ENCODE measurements around the gene C16orf95. TPM values are rescaled to one million over a fixed set of nuclear protein-coding genes. Genes with fewer than 3 reads are reported as not detected.

Gene C16orf95
- total and polyA plus RNA-seq, 2 of the 4 experiments (the other 2 are of a cell fraction), result 2.0 to 4.7 TPM

DNA sequence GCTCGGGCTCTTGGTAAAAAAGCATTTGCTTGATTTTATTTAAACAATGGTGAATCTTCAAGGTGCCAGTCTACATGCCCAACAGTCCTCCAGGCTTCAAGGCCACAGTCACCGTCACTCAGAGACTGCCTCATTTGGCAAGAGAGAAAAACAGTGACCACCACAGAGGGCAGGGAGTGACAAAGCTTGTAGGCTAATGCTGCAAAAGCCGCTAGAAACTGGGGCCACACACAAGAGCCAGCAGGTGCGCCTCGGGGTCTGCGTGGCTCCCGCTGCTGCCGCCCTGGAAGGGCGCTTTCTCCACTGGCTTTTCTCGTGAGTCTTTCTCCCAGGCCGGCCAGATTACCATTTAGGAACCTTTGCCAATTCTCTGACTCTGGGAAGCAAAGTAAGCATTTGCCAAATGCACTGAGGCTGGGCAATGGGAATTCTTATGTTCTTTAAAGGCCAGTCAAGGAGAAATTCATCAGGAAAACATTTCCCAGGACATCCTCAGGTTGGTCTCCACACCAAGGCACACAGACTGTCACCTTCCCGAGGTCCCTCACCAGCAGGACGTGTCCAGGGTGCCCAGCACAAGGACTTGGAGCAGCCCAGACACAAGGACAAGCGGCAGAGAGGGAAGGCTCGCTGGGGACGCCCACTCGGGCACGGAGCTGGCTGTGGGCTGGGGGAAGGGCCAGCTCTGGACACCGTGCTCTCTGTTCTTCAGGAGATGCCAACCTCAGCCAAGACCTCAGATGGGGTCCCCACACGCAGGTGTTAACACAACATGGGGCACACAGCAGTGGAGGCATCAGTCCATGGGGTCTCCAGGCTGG is 12.5 kb upstream of the C16orf95 start:
- TF ChIP-seq CHD1 (IDR thresholded peaks at IDR 0.05; ENCODE audit: low read depth, low read length), result no peak
- TF ChIP-seq MXI1 (IDR thresholded peaks at IDR 0.05; ENCODE audit: borderline replicate concordance, low read depth, low read length), result no peak
- no peak for TF ChIP-seq POLR2A (IDR thresholded peaks at IDR 0.05; ENCODE audit: low read depth, low read length)
- TF ChIP-seq SMC3 (IDR thresholded peaks at IDR 0.05; ENCODE audit: low read depth, low read length), result no peak
- TF ChIP-seq MAFK (IDR thresholded peaks at IDR 0.05; ENCODE audit: low read depth, low read length), result no peak
- TF ChIP-seq MAZ (IDR thresholded peaks at IDR 0.05; ENCODE audit: borderline replicate concordance, low read depth, low read length), result no peak
- ChIA-PET POLR2A (ENCODE audit: unreplicated experiment) (no interaction called here), CTCF (no interaction called here)
- Histone ChIP-seq H3K9ac (ENCODE audit: low read depth, low read length) (no peak overlapping the region), H3K4ac (ENCODE audit: low read depth, low read length) (no peak overlapping the region), H3K4me3 (ENCODE audit: insufficient read depth, low read depth, low read length) (no peak overlapping the region), H4K5ac (ENCODE audit: low read depth, low read length) (no peak overlapping the region), H2AK9ac (replicated peaks; ENCODE audit: low read depth, low read length, poor library complexity) (no peak overlapping the region), H2BK20ac (ENCODE audit: low read depth, low read length) (no peak overlapping the region), H3K18ac (ENCODE audit: low read depth, low read length) (no peak overlapping the region), H3K14ac (replicated peaks; ENCODE audit: low read depth, low read length) (no peak overlapping the region), H3K9me3 (ENCODE audit: control insufficient read depth, insufficient read depth, low read length) (no peaks in the 10 kb centered on the region), H2AFZ (replicated peaks; ENCODE audit: low read length, poor library complexity) (no peak overlapping the region), H2BK5ac (ENCODE audit: low read depth, low read length, poor library complexity, severe bottlenecking) (no peak overlapping the region), H2BK15ac (ENCODE audit: low read depth, low read length) (no peak overlapping the region), H3K27me3 (ENCODE audit: control insufficient read depth, insufficient read depth, low read length) (no peaks in the 10 kb centered on the region), H4K20me1 (ENCODE audit: insufficient read depth, low read length) (peaks cover 14% of the 10 kb centered on the region), H3K23ac (ENCODE audit: low read depth, low read length) (no peak overlapping the region), H4K91ac (ENCODE audit: insufficient read depth, low read depth, low read length) (no peak overlapping the region), H3K4me1 (ENCODE audit: control insufficient read depth, insufficient read depth, low read length) (peaks cover 9% of the 10 kb centered on the region; the same call in 1 of the 2 replicates), H3K4me2 (ENCODE audit: low read depth, low read length) (no peak overlapping the region), H3K36me3 (ENCODE audit: control insufficient read depth, insufficient read depth, low read length) (peaks cover 39% of the 10 kb centered on the region), H4K8ac (ENCODE audit: low read depth in 2 of 2, low read length in 2 of 2) (no peak overlapping the region), H3K56ac (ENCODE audit: extremely low read depth, insufficient read depth, low read length) (no peak overlapping the region), H2AK5ac (ENCODE audit: low read depth, low read length) (no peak overlapping the region), H3K27ac (ENCODE audit: insufficient read depth, low read length) (no peak overlapping the region), H3K79me1 (ENCODE audit: low read depth in 1 of 2, low read length in 2 of 2) (peaks cover 0 to 11% of the 10 kb centered on the region in 2 experiments; a peak in 3 of 4 replicates), H2BK120ac (ENCODE audit: low read depth, low read length) (no peak overlapping the region), H3K9me1 (ENCODE audit: insufficient read depth, low read length) (0 out of 2 replicates have a peak, but pooled peaks cover 3% of the 10 kb centered on the region)
- intact Hi-C loops (cut with micrococcal nuclease) (no loop called here), dilution Hi-C loops (cut with HindIII; ENCODE audit: low sequenced_read_pairs, unreplicated experiment) (no loop called here), in situ Hi-C loops (cut with MboI; ENCODE audit: low sequenced_read_pairs) (loop anchor here (10.0 kb wide), 1 partner anchor 305 kb away; no protein-coding TSS in a partner anchor)
- no TSS peak for BruUV-seq (replicated peaks)
- DNase-seq (no peak), ATAC-seq (ENCODE audit: low read depth) (no peak)
- 87% methylated on average over 4 of the region's 20 CpGs; no CpG with 5 or more reads in 1 of the 2 experiments for WGBS, 2 experiments (ENCODE audit: extremely low coverage in 2 of 2, insufficient read length in 1 of 2)

All from IMR-90 (cell line).